ENCODE data around the gene ME1.
A peak's percentile ranks its signal among the peaks of the same experiment; 100 is the strongest.

The ME1 gene

DNA sequence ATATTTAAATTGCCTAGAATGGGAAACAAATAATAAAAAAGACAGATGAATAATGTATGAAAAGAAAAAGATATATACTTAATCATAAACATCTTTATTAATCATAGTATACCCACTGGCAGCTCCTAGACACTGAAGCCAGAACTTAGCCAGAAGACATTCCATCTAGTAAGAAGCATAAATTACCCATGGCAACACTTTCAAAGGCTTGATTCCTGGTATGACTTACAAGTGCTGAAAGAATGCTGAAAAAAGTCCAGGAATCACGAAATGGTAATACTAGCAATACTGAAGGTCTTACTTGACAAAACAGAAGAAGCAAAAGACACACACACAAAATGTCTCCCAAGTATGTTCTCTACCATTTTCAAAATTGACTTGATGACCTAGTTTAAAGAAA lies 199.7 kb downstream of the ME1 start:
- Histone ChIP-seq H3K4me1 (ENCODE audit: control insufficient read depth in 2 of 2, insufficient read depth in 1 of 2, low read depth in 1 of 2, low read length in 2 of 2) (no peaks in the 10 kb centered on the region), H3K18ac (ENCODE audit: low read length) (no peak overlapping the region), H4K91ac (ENCODE audit: low read depth, low read length, poor library complexity) (no peak overlapping the region), H3K4ac (ENCODE audit: low read length) (no peak overlapping the region), H3K9me3 (replicated peaks in 1 of 2; ENCODE audit: control insufficient read depth in 2 of 2, insufficient read depth in 1 of 2, low read depth in 1 of 2, low read length in 2 of 2) (no peaks in the 10 kb centered on the region), H2BK120ac (ENCODE audit: low read depth, low read length) (no peak overlapping the region), H3K4me3 (ENCODE audit: low read length in 2 of 2) (no peak overlapping the region), H4K8ac (ENCODE audit: low read depth, low read length) (no peak overlapping the region), H3K36me3 (replicated peaks in 1 of 2; ENCODE audit: control insufficient read depth in 2 of 2, insufficient read depth in 2 of 2, low read length in 2 of 2) (no peaks in the 10 kb centered on the region), H2AFZ (ENCODE audit: low read length) (no peak overlapping the region), H2BK15ac (ENCODE audit: low read length) (no peak overlapping the region), H3K9ac (ENCODE audit: low read depth, low read length, poor library complexity) (no peak overlapping the region), H3K4me2 (ENCODE audit: insufficient read depth, low read length, poor library complexity, severe bottlenecking) (no peak overlapping the region), H3K14ac (ENCODE audit: low read length) (no peak overlapping the region), H3K27me3 (ENCODE audit: control insufficient read depth in 3 of 3, insufficient read depth in 3 of 3, low read depth in 1 of 3, low read length in 3 of 3) (no peaks in the 10 kb centered on the region), H2BK12ac (ENCODE audit: low read length) (no peak overlapping the region), H3K23ac (ENCODE audit: low read depth, low read length, poor library complexity) (no peak overlapping the region), H2BK5ac (ENCODE audit: low read length) (no peak overlapping the region), H3K79me1 (ENCODE audit: low read depth, low read length) (no peaks in the 10 kb centered on the region), H3K27ac (replicated peaks; ENCODE audit: low read length) (no peak overlapping the region), H2AK5ac (ENCODE audit: low read depth, low read length) (no peak overlapping the region)
- no peak for DNase-seq (ENCODE audit: low spot score)
- no CpG with 5 or more reads among the region's 1 CpG for WGBS, 2 donors (ENCODE audit: extremely low coverage in 2 of 2, insufficient read length in 2 of 2, insufficient replicate concordance in 1 of 2)

DNA sequence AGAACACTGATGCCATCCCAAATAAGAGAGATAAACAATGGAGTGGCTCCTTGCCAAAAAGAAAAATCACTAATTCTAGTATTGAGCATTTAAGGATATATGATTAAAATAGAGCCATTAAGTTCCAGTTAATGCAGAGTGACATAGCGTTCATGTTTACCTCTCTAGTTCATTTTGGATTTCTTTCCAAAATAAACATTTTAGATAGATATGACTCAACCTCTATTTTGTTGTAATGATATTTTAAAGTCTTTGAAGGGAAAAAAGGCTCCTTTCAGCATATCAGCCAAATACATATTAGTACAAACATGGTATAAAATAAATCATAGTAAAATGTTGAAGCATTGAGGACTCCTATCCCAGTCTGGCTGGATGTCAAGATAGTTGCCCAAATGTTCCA lies 204.3 kb downstream of the ME1 start:
- H3K4me2 ChIP-seq (ENCODE audit: insufficient read depth, low read length, poor library complexity, severe bottlenecking) = no peak overlapping the region
- H4K91ac ChIP-seq (ENCODE audit: low read depth, low read length, poor library complexity) = no peak overlapping the region
- no peaks in the 10 kb centered on the region for H3K36me3 ChIP-seq (replicated peaks in 1 of 2; ENCODE audit: control insufficient read depth in 2 of 2, insufficient read depth in 2 of 2, low read length in 2 of 2)
- no peak overlapping the region for H2AK5ac ChIP-seq (ENCODE audit: low read depth, low read length)
- H3K14ac ChIP-seq (ENCODE audit: low read length) = no peak overlapping the region
- no peak overlapping the region for H4K8ac ChIP-seq (ENCODE audit: low read depth, low read length)
- H3K79me1 ChIP-seq (ENCODE audit: low read depth, low read length) = no peaks in the 10 kb centered on the region
- no peaks in the 10 kb centered on the region for H3K4me1 ChIP-seq (ENCODE audit: control insufficient read depth in 2 of 2, insufficient read depth in 1 of 2, low read depth in 1 of 2, low read length in 2 of 2)
- H2BK120ac ChIP-seq (ENCODE audit: low read depth, low read length) = no peak overlapping the region
- H3K9ac ChIP-seq (ENCODE audit: low read depth, low read length, poor library complexity) = no peak overlapping the region
- H3K4me3 ChIP-seq (ENCODE audit: low read length in 2 of 2) = no peak overlapping the region
- H2BK5ac ChIP-seq (ENCODE audit: low read length) = no peak overlapping the region
- H3K4ac ChIP-seq (ENCODE audit: low read length) = no peak overlapping the region
- H3K18ac ChIP-seq (ENCODE audit: low read length) = no peak overlapping the region
- H3K23ac ChIP-seq (ENCODE audit: low read depth, low read length, poor library complexity) = no peak overlapping the region
- no peak for DNase-seq (ENCODE audit: low spot score)
- no peaks in the 10 kb centered on the region for H3K27me3 ChIP-seq (ENCODE audit: control insufficient read depth in 3 of 3, insufficient read depth in 3 of 3, low read depth in 1 of 3, low read length in 3 of 3)
- H2BK12ac ChIP-seq (ENCODE audit: low read length) = no peak overlapping the region
- no peaks in the 10 kb centered on the region for H3K9me3 ChIP-seq (replicated peaks in 1 of 2; ENCODE audit: control insufficient read depth in 2 of 2, insufficient read depth in 1 of 2, low read depth in 1 of 2, low read length in 2 of 2)
- WGBS, 2 donors (ENCODE audit: extremely low coverage in 2 of 2, insufficient read length in 2 of 2, insufficient replicate concordance in 1 of 2) = no CpG with 5 or more reads among the region's 1 CpG
- H3K27ac ChIP-seq (replicated peaks; ENCODE audit: low read length) = no peak overlapping the region
- no peak overlapping the region for H2AFZ ChIP-seq (ENCODE audit: low read length)
- H2BK15ac ChIP-seq (ENCODE audit: low read length) = no peak overlapping the region

DNA sequence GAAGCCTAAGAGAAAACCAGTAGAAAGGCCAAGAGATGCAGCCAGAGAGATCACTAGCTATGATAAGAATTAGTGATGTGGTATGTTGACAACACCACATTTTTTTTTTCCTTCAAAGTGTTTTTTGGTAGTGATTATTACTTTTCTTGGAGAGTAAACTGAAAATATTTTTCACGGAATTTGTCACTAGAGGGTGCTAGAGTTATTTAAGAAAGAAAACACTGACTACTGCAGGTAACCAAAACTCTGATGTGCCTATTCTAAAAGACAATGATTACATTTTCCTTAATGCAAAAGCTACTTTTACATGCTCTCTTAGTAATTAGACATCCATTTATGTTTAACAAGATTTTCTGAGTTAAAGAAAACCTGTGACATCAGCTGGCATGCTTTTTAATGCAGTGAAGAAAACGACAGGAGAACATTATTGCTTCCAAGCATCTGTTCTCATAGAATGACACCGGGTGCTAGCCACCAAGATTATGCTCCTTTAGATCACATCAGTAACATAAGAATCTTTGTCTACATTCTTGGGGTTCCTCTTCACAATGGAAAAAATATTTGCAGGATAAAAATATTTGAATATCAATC lies 208.9 kb downstream of the ME1 start:
- H3K4ac ChIP-seq (ENCODE audit: low read length) = no peak overlapping the region
- H3K4me3 ChIP-seq (ENCODE audit: low read length in 2 of 2) = no peak overlapping the region
- WGBS, 2 donors (ENCODE audit: extremely low coverage in 2 of 2, insufficient read length in 2 of 2, insufficient replicate concordance in 1 of 2) = no CpG with 5 or more reads among the region's 3 CpGs
- H3K79me1 ChIP-seq (ENCODE audit: low read depth, low read length) = no peaks in the 10 kb centered on the region
- H3K4me2 ChIP-seq (ENCODE audit: insufficient read depth, low read length, poor library complexity, severe bottlenecking) = no peak overlapping the region
- no peak overlapping the region for H3K18ac ChIP-seq (ENCODE audit: low read length)
- H2BK5ac ChIP-seq (ENCODE audit: low read length) = no peak overlapping the region
- no peak overlapping the region for H3K27ac ChIP-seq (replicated peaks; ENCODE audit: low read length)
- H3K4me1 ChIP-seq (ENCODE audit: control insufficient read depth in 2 of 2, insufficient read depth in 1 of 2, low read depth in 1 of 2, low read length in 2 of 2) = no peaks in the 10 kb centered on the region
- H2AFZ ChIP-seq (ENCODE audit: low read length) = no peak overlapping the region
- no peak overlapping the region for H2BK120ac ChIP-seq (ENCODE audit: low read depth, low read length)
- no peak overlapping the region for H3K14ac ChIP-seq (ENCODE audit: low read length)
- no peaks in the 10 kb centered on the region for H3K9me3 ChIP-seq (replicated peaks in 1 of 2; ENCODE audit: control insufficient read depth in 2 of 2, insufficient read depth in 1 of 2, low read depth in 1 of 2, low read length in 2 of 2)
- no peaks in the 10 kb centered on the region for H3K36me3 ChIP-seq (replicated peaks in 1 of 2; ENCODE audit: control insufficient read depth in 2 of 2, insufficient read depth in 2 of 2, low read length in 2 of 2)
- H4K91ac ChIP-seq (ENCODE audit: low read depth, low read length, poor library complexity) = no peak overlapping the region
- H2BK12ac ChIP-seq (ENCODE audit: low read length) = no peak overlapping the region
- H3K27me3 ChIP-seq (ENCODE audit: control insufficient read depth in 3 of 3, insufficient read depth in 3 of 3, low read depth in 1 of 3, low read length in 3 of 3) = peaks cover 0 to 17% (median 0%) of the 10 kb centered on the region in 3 experiments
- no peak overlapping the region for H2BK15ac ChIP-seq (ENCODE audit: low read length)
- peak; percentile 29 for DNase-seq (ENCODE audit: low spot score)
- no peak overlapping the region for H3K9ac ChIP-seq (ENCODE audit: low read depth, low read length, poor library complexity)
- no peak overlapping the region for H2AK5ac ChIP-seq (ENCODE audit: low read depth, low read length)
- H3K23ac ChIP-seq (ENCODE audit: low read depth, low read length, poor library complexity) = no peak overlapping the region
- H4K8ac ChIP-seq (ENCODE audit: low read depth, low read length) = no peak overlapping the region

DNA sequence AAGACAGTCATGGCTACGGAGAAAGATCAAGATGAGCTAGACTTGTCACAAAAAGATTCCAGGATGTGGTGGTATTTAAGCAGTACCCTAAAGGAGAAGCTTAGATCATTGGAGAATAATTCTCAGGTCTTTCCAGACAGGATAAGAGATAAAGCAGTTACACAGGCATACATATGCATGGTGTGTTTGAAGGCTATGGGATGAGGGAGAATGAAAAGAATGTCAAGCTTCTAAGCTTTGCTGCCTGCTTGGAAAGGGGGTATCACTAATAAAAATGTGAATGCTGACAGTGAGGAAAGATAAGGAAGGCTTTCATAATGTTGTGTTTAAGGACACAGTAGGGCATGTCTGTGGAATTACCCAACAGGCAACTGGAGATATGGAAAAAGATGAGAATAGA lies 209.6 kb downstream of the ME1 start:
- no peak overlapping the region for H4K91ac ChIP-seq (ENCODE audit: low read depth, low read length, poor library complexity)
- H3K14ac ChIP-seq (ENCODE audit: low read length) = no peak overlapping the region
- no peaks in the 10 kb centered on the region for H3K4me1 ChIP-seq (ENCODE audit: control insufficient read depth in 2 of 2, insufficient read depth in 1 of 2, low read depth in 1 of 2, low read length in 2 of 2)
- H3K4me3 ChIP-seq (ENCODE audit: low read length in 2 of 2) = no peak overlapping the region
- H2BK12ac ChIP-seq (ENCODE audit: low read length) = no peak overlapping the region
- H2BK120ac ChIP-seq (ENCODE audit: low read depth, low read length) = no peak overlapping the region
- H4K8ac ChIP-seq (ENCODE audit: low read depth, low read length) = no peak overlapping the region
- no peak overlapping the region for H3K27ac ChIP-seq (replicated peaks; ENCODE audit: low read length)
- DNase-seq (ENCODE audit: low spot score) = no peak
- no peak overlapping the region for H2BK5ac ChIP-seq (ENCODE audit: low read length)
- no peak overlapping the region for H3K23ac ChIP-seq (ENCODE audit: low read depth, low read length, poor library complexity)
- peaks cover 0 to 20% (median 0%) of the 10 kb centered on the region in 3 experiments for H3K27me3 ChIP-seq (ENCODE audit: control insufficient read depth in 3 of 3, insufficient read depth in 3 of 3, low read depth in 1 of 3, low read length in 3 of 3)
- no peaks in the 10 kb centered on the region for H3K9me3 ChIP-seq (replicated peaks in 1 of 2; ENCODE audit: control insufficient read depth in 2 of 2, insufficient read depth in 1 of 2, low read depth in 1 of 2, low read length in 2 of 2)
- no peak overlapping the region for H3K4me2 ChIP-seq (ENCODE audit: insufficient read depth, low read length, poor library complexity, severe bottlenecking)
- no peak overlapping the region for H2BK15ac ChIP-seq (ENCODE audit: low read length)
- H3K4ac ChIP-seq (ENCODE audit: low read length) = no peak overlapping the region
- H2AK5ac ChIP-seq (ENCODE audit: low read depth, low read length) = no peak overlapping the region
- H3K36me3 ChIP-seq (replicated peaks in 1 of 2; ENCODE audit: control insufficient read depth in 2 of 2, insufficient read depth in 2 of 2, low read length in 2 of 2) = no peaks in the 10 kb centered on the region
- H3K9ac ChIP-seq (ENCODE audit: low read depth, low read length, poor library complexity) = no peak overlapping the region
- H2AFZ ChIP-seq (ENCODE audit: low read length) = no peak overlapping the region
- no CpG with 5 or more reads among the region's 1 CpG for WGBS, 2 donors (ENCODE audit: extremely low coverage in 2 of 2, insufficient read length in 2 of 2, insufficient replicate concordance in 1 of 2)
- no peak overlapping the region for H3K18ac ChIP-seq (ENCODE audit: low read length)
- H3K79me1 ChIP-seq (ENCODE audit: low read depth, low read length) = no peaks in the 10 kb centered on the region

All from neuronal stem cell (in vitro differentiated cells).